ENCODE results near the gene ZMYND8.

The ZMYND8 gene

DNA sequence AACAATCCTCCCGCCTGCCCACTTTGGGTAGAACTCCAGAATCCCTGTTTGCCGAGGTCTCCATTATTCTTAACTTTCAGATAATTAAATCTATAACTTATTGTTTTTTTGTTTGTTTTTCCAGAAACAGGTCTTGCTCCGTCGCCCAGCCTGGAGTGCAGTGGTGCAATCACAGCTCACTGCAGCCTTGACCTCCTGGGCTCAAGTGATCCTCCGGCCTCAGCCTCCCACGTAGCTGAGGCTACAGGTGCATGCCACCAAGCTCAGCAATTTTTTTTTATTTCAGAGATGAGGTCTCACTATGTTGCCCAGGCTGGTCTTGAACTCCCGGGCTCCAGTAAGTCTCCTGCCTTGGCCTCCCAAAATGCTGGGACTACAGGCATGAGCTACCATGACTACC, 28.8 kb downstream of the ZMYND8 start:
- no peak overlapping the region for H3K9ac ChIP-seq (ENCODE audit: low read length in 2 of 2)
- peaks cover 40% of the 10 kb centered on the region for H3K4me1 ChIP-seq (ENCODE audit: control insufficient read depth, insufficient read depth, low read length)
- H3K4me3 ChIP-seq (ENCODE audit: low read length in 2 of 2) = no peak overlapping the region
- H3K9me3 ChIP-seq (ENCODE audit: control insufficient read depth in 2 of 2, low read length in 2 of 2) = no peaks in the 10 kb centered on the region
- H3K27ac ChIP-seq (ENCODE audit: low read length) = peak overlapping the region; percentile 97
- H3K36me3 ChIP-seq (ENCODE audit: control insufficient read depth in 2 of 2, insufficient read depth in 2 of 2, low read length in 2 of 2) = no peaks in the 10 kb centered on the region
- H3K27me3 ChIP-seq (ENCODE audit: control insufficient read depth in 1 of 2, insufficient read depth in 2 of 2, low read length in 2 of 2) = no peaks in the 10 kb centered on the region

DNA sequence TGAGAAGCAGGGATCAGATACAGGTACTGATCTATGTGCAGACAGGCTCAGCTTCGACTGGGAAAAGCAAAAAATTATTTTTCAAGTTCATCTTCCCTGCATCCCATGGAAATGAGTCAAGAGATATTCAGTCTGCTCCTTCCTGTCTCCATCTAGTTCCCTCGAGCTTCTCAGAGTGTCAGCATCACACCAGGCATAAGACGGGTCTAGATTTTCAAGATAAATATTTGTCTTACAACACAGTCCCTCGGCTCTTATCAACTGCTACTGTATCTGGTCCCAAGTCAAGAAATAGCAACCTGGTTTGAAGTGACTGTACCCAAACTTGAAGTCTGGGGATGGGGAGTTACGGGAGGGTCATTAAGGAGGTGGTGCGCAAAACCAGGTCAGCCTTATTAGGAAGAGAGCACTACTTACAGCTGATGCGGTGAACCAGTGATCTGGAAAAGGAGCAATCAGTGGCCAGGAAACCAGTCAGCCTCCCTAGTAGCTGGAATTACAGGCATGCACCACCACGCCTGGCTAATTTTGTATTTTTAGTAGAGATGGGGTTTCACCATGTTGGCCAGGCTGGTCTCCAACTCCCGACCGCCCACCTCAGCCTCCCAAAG, 29.7 kb downstream of the ZMYND8 start:
- Histone ChIP-seq H3K4me3 (ENCODE audit: low read length in 2 of 2) (no peak overlapping the region), H3K9me3 (ENCODE audit: control insufficient read depth in 2 of 2, low read length in 2 of 2) (no peaks in the 10 kb centered on the region), H3K27ac (ENCODE audit: low read length) (peak overlapping the region; percentile 97), H3K4me1 (ENCODE audit: control insufficient read depth, insufficient read depth, low read length) (peaks cover 43% of the 10 kb centered on the region), H3K36me3 (ENCODE audit: control insufficient read depth in 2 of 2, insufficient read depth in 2 of 2, low read length in 2 of 2) (no peaks in the 10 kb centered on the region), H3K9ac (ENCODE audit: low read length in 2 of 2) (peak overlapping the region in 1 of 2 donors; percentile 56), H3K27me3 (ENCODE audit: control insufficient read depth in 1 of 2, insufficient read depth in 2 of 2, low read length in 2 of 2) (no peaks in the 10 kb centered on the region)

DNA sequence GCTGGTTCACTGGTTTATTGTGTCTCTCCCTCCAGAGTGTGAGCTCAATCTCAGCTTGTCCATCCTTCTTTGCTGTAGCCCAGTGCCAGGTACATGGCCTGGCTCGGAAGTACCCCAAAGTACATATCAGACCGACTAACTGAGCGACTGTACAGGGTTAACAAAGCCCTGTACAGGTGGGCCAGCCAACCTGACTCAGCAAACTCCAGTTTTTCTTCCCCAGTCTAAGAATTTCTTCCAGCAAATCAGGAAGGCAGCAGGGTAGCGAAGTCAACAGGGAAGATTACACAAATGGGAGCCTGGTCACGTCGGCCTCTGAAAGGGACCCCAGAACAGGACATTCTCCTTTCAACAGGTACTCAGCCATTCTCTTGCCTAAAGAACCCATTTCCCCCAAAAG, 31.3 kb downstream of the ZMYND8 start:
- Histone ChIP-seq H3K9ac (ENCODE audit: low read length in 2 of 2) (no peak overlapping the region), H3K27ac (ENCODE audit: low read length) (peak overlapping the region; percentile 41), H3K4me3 (ENCODE audit: low read length in 2 of 2) (no peak overlapping the region), H3K27me3 (ENCODE audit: control insufficient read depth in 1 of 2, insufficient read depth in 2 of 2, low read length in 2 of 2) (no peaks in the 10 kb centered on the region), H3K4me1 (ENCODE audit: control insufficient read depth, insufficient read depth, low read length) (peaks cover 41% of the 10 kb centered on the region), H3K36me3 (ENCODE audit: control insufficient read depth in 2 of 2, insufficient read depth in 2 of 2, low read length in 2 of 2) (no peaks in the 10 kb centered on the region), H3K9me3 (ENCODE audit: control insufficient read depth in 2 of 2, low read length in 2 of 2) (no peaks in the 10 kb centered on the region)

DNA sequence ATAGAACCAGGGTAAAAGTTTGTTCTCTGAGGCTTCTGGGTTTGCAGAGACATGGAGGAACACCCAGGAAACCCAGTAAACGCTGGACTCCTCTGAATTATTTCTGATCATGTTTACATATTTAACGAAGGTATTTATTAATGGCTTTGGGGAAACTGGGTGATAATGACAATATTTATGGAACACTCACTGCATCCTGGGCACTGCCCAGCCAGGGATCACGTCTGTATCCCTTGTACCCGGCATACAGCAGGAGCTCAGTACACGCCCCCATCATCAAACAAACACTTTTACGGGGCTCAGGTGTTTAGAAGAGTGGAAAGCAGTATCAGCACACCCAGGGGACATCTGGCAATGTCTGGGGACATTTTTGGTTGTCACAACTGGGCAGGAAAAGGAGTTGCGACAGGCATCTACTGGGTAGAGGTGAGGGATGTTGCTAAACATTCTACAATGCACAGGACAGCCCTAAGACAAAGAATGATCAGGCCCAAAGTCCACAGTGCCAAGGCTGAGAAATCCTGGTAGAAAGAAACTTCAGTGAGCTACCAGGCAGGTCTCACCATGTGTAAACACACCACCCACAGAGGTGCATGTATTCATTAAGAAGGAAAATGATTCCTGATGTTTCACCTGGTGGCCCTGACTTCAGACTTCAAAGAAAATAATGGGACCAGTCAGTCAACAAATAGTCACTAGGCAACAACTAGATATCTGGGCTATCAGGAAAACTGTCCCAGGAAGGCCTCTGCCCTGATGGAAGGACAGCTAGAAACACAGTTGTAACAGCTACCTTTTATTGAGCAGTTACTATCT, 35.3 kb downstream of the ZMYND8 start:
- peaks cover 56% of the 10 kb centered on the region for H3K4me1 ChIP-seq (ENCODE audit: control insufficient read depth, insufficient read depth, low read length)
- no peak overlapping the region for H3K9ac ChIP-seq (ENCODE audit: low read length in 2 of 2)
- no peak overlapping the region for H3K4me3 ChIP-seq (ENCODE audit: low read length in 2 of 2)
- H3K27me3 ChIP-seq (ENCODE audit: control insufficient read depth in 1 of 2, insufficient read depth in 2 of 2, low read length in 2 of 2) = no peaks in the 10 kb centered on the region
- H3K9me3 ChIP-seq (ENCODE audit: control insufficient read depth in 2 of 2, low read length in 2 of 2) = no peaks in the 10 kb centered on the region
- no peaks in the 10 kb centered on the region for H3K36me3 ChIP-seq (ENCODE audit: control insufficient read depth in 2 of 2, insufficient read depth in 2 of 2, low read length in 2 of 2)
- peak overlapping the region; percentile 100 for H3K27ac ChIP-seq (ENCODE audit: low read length)

DNA sequence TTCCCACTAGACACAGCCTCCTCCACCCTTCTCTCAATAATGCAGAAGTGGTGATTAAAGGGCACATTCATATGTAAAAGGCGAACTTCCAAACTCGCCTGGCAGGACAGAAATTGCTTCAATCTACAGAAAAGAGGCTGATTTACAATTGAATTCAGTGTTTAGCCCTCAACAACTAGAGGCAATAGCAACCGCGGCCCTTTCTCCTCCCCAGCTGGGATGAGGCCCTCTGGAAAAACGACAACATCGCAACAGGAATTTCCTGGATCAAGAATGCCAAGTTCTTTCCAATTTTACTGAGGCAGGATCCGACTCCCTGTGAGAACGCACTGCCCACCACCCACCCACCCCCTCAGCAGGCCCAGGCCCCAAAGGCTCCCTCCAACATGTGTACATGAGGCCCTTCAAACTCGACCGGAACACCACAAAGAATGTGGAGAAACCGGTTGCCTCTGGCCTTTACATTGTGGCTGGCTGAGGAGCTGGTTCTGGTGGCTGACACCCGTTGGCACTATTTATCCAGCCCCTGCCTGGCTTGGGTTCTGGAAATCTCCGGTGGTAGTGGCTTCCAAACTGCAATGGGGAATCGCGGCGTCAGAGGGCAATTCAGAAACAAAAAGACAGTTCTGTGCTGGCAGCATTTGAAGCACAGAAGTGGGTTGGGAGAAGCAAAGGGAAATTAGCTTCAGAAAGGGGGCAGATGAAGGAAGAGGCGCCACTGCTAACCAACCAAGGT, 36.8 kb downstream of the ZMYND8 start:
- H3K36me3 ChIP-seq (ENCODE audit: control insufficient read depth in 2 of 2, insufficient read depth in 2 of 2, low read length in 2 of 2) = no peaks in the 10 kb centered on the region
- H3K4me3 ChIP-seq (ENCODE audit: low read length in 2 of 2) = peak overlapping the region in 1 of 2 donors; percentile 15
- peaks cover 66% of the 10 kb centered on the region for H3K4me1 ChIP-seq (ENCODE audit: control insufficient read depth, insufficient read depth, low read length)
- H3K9me3 ChIP-seq (ENCODE audit: control insufficient read depth in 2 of 2, low read length in 2 of 2) = no peaks in the 10 kb centered on the region
- H3K27me3 ChIP-seq (ENCODE audit: control insufficient read depth in 1 of 2, insufficient read depth in 2 of 2, low read length in 2 of 2) = no peaks in the 10 kb centered on the region
- H3K27ac ChIP-seq (ENCODE audit: low read length) = peak overlapping the region; percentile 100
- H3K9ac ChIP-seq (ENCODE audit: low read length in 2 of 2) = peak overlapping the region; percentile 95 to 98

DNA sequence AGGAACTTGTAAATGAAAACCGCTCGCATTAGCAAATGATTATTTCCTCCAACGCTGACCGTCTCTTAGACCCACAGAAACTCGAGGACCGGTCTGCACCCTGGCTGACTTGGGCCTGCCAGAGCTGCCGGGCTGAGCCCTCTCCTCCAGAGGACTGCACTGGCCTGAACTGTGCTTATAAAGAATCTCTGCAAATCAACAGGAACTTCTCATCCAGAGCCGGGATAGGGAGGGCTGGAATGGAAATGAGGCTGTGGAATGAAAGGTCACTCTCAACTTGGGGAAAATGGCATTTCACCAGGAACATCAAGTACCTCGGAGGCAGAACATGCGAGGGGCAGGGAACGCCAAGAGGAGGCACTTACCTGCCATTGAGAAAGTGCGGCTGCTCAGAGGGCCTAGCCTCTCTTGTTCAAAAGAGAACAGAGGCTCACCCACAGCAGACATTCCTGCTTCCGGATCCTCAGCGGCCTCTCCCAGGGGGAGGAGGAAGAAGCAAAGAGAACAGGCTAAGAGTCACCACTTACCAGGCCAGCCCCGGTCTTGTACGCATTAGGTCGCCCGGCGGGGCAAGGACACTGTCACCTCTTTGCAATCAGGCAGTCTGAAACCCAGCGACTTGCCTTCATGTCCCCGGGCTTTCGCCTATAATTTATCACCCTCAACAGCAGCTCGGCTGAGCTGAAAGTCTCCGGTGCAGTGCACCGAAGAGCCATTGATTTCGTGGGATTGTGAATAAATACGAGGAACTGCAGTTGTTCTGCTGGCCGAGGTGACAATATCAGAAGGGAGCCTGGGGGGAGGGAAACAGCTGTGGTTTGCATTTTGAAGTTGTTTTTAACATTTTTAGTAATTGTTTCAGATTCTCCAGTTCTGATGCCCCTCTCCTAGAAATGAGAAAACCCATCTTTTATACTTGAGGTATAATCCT, 37.6 kb downstream of the ZMYND8 start:
- peak overlapping the region; percentile 100 for H3K27ac ChIP-seq (ENCODE audit: low read length)
- H3K9ac ChIP-seq (ENCODE audit: low read length in 2 of 2) = peak overlapping the region; percentile 95 to 98
- H3K9me3 ChIP-seq (ENCODE audit: control insufficient read depth in 2 of 2, low read length in 2 of 2) = no peaks in the 10 kb centered on the region
- peak overlapping the region; percentile 12 to 55 for H3K4me3 ChIP-seq (ENCODE audit: low read length in 2 of 2)
- no peaks in the 10 kb centered on the region for H3K27me3 ChIP-seq (ENCODE audit: control insufficient read depth in 1 of 2, insufficient read depth in 2 of 2, low read length in 2 of 2)
- H3K4me1 ChIP-seq (ENCODE audit: control insufficient read depth, insufficient read depth, low read length) = peaks cover 69% of the 10 kb centered on the region
- no peaks in the 10 kb centered on the region for H3K36me3 ChIP-seq (ENCODE audit: control insufficient read depth in 2 of 2, insufficient read depth in 2 of 2, low read length in 2 of 2)

DNA sequence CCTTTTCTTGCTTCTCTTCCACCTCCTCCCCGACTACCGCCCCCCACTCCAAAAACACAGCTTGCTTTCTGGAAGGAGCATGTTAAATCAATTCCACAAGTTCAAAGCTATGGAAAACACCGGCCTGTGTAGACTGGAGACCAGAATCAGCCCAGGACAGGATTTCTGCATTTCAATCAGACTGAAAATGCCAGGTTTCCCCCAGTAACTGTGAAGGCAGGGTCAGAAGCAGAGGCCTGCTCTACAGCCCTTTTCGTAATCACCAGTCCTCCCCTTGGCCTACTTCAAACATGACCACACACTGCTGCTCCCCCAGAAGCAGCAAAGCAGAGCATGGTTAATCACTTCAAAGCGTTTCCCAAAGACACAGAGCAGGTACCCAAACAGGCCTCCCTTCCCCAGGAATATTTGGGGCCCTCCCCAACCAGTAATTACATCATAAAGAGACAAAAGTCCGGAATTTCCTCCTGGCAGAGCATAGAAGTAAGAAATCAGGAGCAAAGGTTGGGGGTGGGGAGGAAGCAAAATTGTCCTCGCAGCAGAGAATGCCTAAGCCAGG, 38.4 kb downstream of the ZMYND8 start:
- Histone ChIP-seq H3K27me3 (ENCODE audit: control insufficient read depth in 1 of 2, insufficient read depth in 2 of 2, low read length in 2 of 2) (no peaks in the 10 kb centered on the region), H3K9ac (ENCODE audit: low read length in 2 of 2) (peak overlapping the region; percentile 95 to 98), H3K4me1 (ENCODE audit: control insufficient read depth, insufficient read depth, low read length) (peaks cover 69% of the 10 kb centered on the region), H3K36me3 (ENCODE audit: control insufficient read depth in 2 of 2, insufficient read depth in 2 of 2, low read length in 2 of 2) (no peaks in the 10 kb centered on the region), H3K9me3 (ENCODE audit: control insufficient read depth in 2 of 2, low read length in 2 of 2) (no peaks in the 10 kb centered on the region), H3K4me3 (ENCODE audit: low read length in 2 of 2) (peak overlapping the region; percentile 35 to 55), H3K27ac (ENCODE audit: low read length) (peak overlapping the region; percentile 100)

DNA sequence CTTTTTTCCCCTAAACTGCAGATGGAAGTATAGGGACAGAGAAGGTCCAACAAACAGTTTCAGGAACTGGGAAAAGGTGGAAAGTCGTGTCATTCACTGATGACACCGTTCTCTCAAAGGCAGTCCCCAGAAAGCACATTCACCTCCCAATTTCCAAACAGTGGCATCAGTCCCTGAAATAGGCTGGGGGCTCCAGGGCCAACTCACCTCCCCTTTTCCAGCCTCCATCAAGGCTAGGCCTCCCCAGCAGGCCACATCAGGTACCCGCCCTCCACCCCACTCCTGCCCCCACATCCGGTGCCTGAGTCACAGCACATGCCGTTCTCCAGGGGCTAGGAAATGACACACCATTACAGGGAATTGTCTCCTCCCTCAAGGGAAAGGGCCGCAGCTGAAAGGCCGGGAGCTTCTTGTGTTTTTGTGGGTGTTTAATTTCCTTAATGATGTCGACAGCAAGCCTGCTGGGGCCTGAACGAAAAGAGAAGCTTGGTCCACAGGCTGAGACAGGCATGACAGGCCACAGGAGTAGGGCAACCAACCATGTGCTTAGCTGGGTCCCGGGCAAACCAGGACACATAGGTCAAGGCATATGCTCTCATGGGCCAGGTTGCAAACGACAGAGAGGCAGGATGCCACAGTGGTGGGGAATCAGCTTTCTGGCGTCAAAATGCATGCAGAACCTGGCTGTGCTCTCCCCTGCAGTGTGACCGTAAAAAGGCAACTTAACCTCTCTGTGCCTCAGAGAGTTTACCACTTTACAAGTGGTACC, 39.2 kb downstream of the ZMYND8 start:
- H3K36me3 ChIP-seq (ENCODE audit: control insufficient read depth in 2 of 2, insufficient read depth in 2 of 2, low read length in 2 of 2) = no peaks in the 10 kb centered on the region
- H3K9me3 ChIP-seq (ENCODE audit: control insufficient read depth in 2 of 2, low read length in 2 of 2) = no peaks in the 10 kb centered on the region
- peak overlapping the region; percentile 95 to 98 for H3K9ac ChIP-seq (ENCODE audit: low read length in 2 of 2)
- H3K27me3 ChIP-seq (ENCODE audit: control insufficient read depth in 1 of 2, insufficient read depth in 2 of 2, low read length in 2 of 2) = no peaks in the 10 kb centered on the region
- peaks cover 71% of the 10 kb centered on the region for H3K4me1 ChIP-seq (ENCODE audit: control insufficient read depth, insufficient read depth, low read length)
- H3K4me3 ChIP-seq (ENCODE audit: low read length in 2 of 2) = peak overlapping the region; percentile 35 to 49
- H3K27ac ChIP-seq (ENCODE audit: low read length) = peak overlapping the region; percentile 100

DNA sequence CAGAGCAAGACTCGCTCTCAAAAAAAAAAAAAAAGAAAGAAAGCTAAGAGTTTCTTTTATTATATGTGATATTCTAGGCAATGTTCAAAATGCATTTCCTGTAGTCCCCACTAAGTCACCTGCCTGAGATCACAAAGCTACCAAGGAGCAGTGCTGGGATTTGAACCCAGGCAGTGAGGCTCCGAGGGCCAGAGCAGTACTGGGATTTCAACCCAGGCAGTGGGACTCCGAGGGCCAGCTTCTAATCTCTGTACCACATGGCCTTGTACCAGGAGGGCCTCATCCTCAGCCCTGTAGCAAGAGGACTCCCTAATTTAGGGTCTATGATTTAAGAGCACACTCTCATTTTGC, 39.7 kb downstream of the ZMYND8 start:
- Histone ChIP-seq H3K36me3 (ENCODE audit: control insufficient read depth in 2 of 2, insufficient read depth in 2 of 2, low read length in 2 of 2) (no peaks in the 10 kb centered on the region), H3K4me3 (ENCODE audit: low read length in 2 of 2) (peak overlapping the region in 1 of 2 donors; percentile 22), H3K9ac (ENCODE audit: low read length in 2 of 2) (peak overlapping the region; percentile 76 to 98), H3K27me3 (ENCODE audit: control insufficient read depth in 1 of 2, insufficient read depth in 2 of 2, low read length in 2 of 2) (no peaks in the 10 kb centered on the region), H3K9me3 (ENCODE audit: control insufficient read depth in 2 of 2, low read length in 2 of 2) (no peaks in the 10 kb centered on the region), H3K4me1 (ENCODE audit: control insufficient read depth, insufficient read depth, low read length) (peaks cover 73% of the 10 kb centered on the region), H3K27ac (ENCODE audit: low read length) (peak overlapping the region; percentile 100)
